T47D (cell line): ENCODE measurements around the gene PRRC2B.
"Not testable (repeated sequence)": the region's sequence is repeated elsewhere in the genome, so short reads cannot be mapped to it uniquely, and the experiment has no call there.

Experiments used
- DNase-seq, 2 experiments: peaks; one replicate each; pipeline versions ENCODE4 v3.0.0 to v3.0.0-alpha.2; 2011 to 2012; ENCODE audit warnings: low read depth in 1 of 2, low spot score in 1 of 2
- JUND ChIP-seq: IDR thresholded peaks from 2 replicates; pipeline ENCODE4 v1.6.1; 2012; ENCODE audit warnings: low read depth
- in situ Hi-C: cut with HindIII; loops from 2 replicates; pipeline ENCODE4 v1.10.0; 2016; ENCODE audit warnings: low sequenced_read_pairs, low pct_unique_long_range_greater_than_20kb

Gene PRRC2B

GRCh38 chr9:131496844-131497405 lies 103.0 kb downstream of the PRRC2B start:
- TF ChIP-seq JUND = no peak
- in situ Hi-C loops = no loop called here

GRCh38 chr9:131499254-131499767 lies 105.4 kb downstream of the PRRC2B start:
- DNase-seq = no peak
- in situ Hi-C loops = no loop called here
- no peak for TF ChIP-seq JUND

More at GRCh38 chr9:131496844-131497405, 103.0 kb downstream of the PRRC2B start:
- DNase-seq = no peak

GRCh38 chr9:131500377-131500776 lies 106.5 kb downstream of the PRRC2B start:
- no peak for DNase-seq
- in situ Hi-C loops = no loop called here
- TF ChIP-seq JUND = no peak

- in situ Hi-C loops = no loop called here
- no peak for TF ChIP-seq JUND
- DNase-seq = peak in 1 of 2 experiments; percentile 44
These were observed 107.2 kb downstream of the PRRC2B start for GRCh38 chr9:131500939-131501541.

GRCh38 chr9:131502781-131503625 lies 109.1 kb downstream of the PRRC2B start, which contains the start of gene POMT1:
Gene POMT1, plus strand, starts transcription at chr9:131502918. Its CDS starts 1,301 bp downstream, at chr9:131504219.
- in situ Hi-C loops = no loop called here
- no peak for TF ChIP-seq JUND
- peak; percentile 93 to 98 for DNase-seq

GRCh38 chr9:131503626-131504465 lies 110.0 kb downstream of the PRRC2B start:
- in situ Hi-C loops = no loop called here
- DNase-seq = peak; percentile 63 to 77
- TF ChIP-seq JUND = no peak

- DNase-seq = no peak
- in situ Hi-C loops = no loop called here
- no peak for TF ChIP-seq JUND
These were observed 111.1 kb downstream of the PRRC2B start for GRCh38 chr9:131505012-131505411.

- no peak for TF ChIP-seq JUND
- no peak for DNase-seq
- in situ Hi-C loops = no loop called here
These were observed 117.5 kb downstream of the PRRC2B start for GRCh38 chr9:131511416-131511815.

GRCh38 chr9:131511880-131512279 lies 118.0 kb downstream of the PRRC2B start:
- TF ChIP-seq JUND = no peak
- DNase-seq = no peak
- in situ Hi-C loops = no loop called here

- DNase-seq = no peak
- TF ChIP-seq JUND = no peak
- in situ Hi-C loops = no loop called here
These were observed 119.3 kb downstream of the PRRC2B start for GRCh38 chr9:131513177-131513576.

GRCh38 chr9:131515559-131516031 lies 121.7 kb downstream of the PRRC2B start:
- in situ Hi-C loops, DNase-seq: not testable (repeated sequence)

- in situ Hi-C loops = no loop called here
- no peak for TF ChIP-seq JUND
- no peak for DNase-seq
These were observed 122.2 kb downstream of the PRRC2B start for GRCh38 chr9:131516100-131516499.
